GM23338 (cell line): Measurements from ENCODE around the gene VPS35. TPM values are rescaled to one million over a fixed set of nuclear protein-coding genes. Genes with fewer than 3 reads are reported as not detected.

Experiments used
- ATAC-seq: fragments of 200-7000 bp; cut with Tn5 transposase; 3 replicates; pipeline ENCODE4 v1.9.1; 2020
- DNase-seq: peaks from one replicate; pipeline ENCODE4 v3.0.0-alpha.2; 2015; ENCODE audit warnings: low spot score
- H2AFZ ChIP-seq: fragments of 200-600 bp; sonication (generic); 2 replicates; pipeline ENCODE4 v1.8.0; 2016; ENCODE audit warnings: antibody characterized with exemption, mild to moderate bottlenecking, moderate library complexity
- H3F3A ChIP-seq: fragments of 200-600 bp; sonication (generic); replicated peaks from 2 replicates; pipeline ENCODE4 v1.8.0; 2017; ENCODE audit warnings: antibody characterized with exemption, mixed run types, low read depth
- H3K27ac ChIP-seq: fragments of 200-600 bp; sonication (generic); 2 replicates; pipeline ENCODE4 v1.6.1; 2016; ENCODE audit warnings: low read depth
- H3K27me3 ChIP-seq: fragments of 200-600 bp; sonication (generic); 2 replicates; pipeline ENCODE4 v1.8.0; 2016; ENCODE audit warnings: mild to moderate bottlenecking, mixed run types, moderate library complexity; ENCODE audit not compliant: insufficient read depth
- H3K36me3 ChIP-seq: fragments of 200-600 bp; sonication (generic); 2 replicates; pipeline ENCODE4 v1.8.0; 2016; ENCODE audit warnings: mild to moderate bottlenecking; ENCODE audit not compliant: insufficient read depth
- H3K4me1 ChIP-seq: fragments of 200-600 bp; sonication (generic); 2 replicates; pipeline ENCODE4 v1.8.0; 2016; ENCODE audit warnings: mild to moderate bottlenecking, moderate library complexity; ENCODE audit not compliant: insufficient read depth
- H3K4me2 ChIP-seq: fragments of 200-600 bp; sonication (generic); 2 replicates; pipeline ENCODE4 v1.7.1; 2017; ENCODE audit warnings: mixed run types
- H3K4me3 ChIP-seq: fragments of 200-600 bp; sonication (generic); 2 replicates; pipeline ENCODE4 v1.6.1; 2016; ENCODE audit warnings: mixed run types
- H3K79me2 ChIP-seq: fragments of 200-600 bp; sonication (generic); replicated peaks from 2 replicates; pipeline ENCODE4 v1.8.0; 2017; ENCODE audit warnings: mild to moderate bottlenecking; ENCODE audit not compliant: insufficient read depth
- H3K9me2 ChIP-seq: fragments of 200-600 bp; sonication (generic); 2 replicates; pipeline ENCODE4 v1.8.0; 2017; ENCODE audit not compliant: insufficient read depth
- H4K20me1 ChIP-seq: fragments of 200-600 bp; sonication (generic); replicated peaks from 2 replicates; pipeline ENCODE4 v1.8.0; 2017; ENCODE audit warnings: mild to moderate bottlenecking; ENCODE audit not compliant: insufficient read depth
- H3K27ac Mint-ChIP-seq: 2 replicates; pipeline ENCODE4 v1.8.0; 2020; ENCODE audit warnings: inconsistent platforms, mild to moderate bottlenecking, moderate library complexity, mixed read lengths
- H3K27me3 Mint-ChIP-seq: 3 replicates; pipeline ENCODE4 v1.8.0; 2022; ENCODE audit warnings: low read depth, mild to moderate bottlenecking, moderate library complexity, mixed read lengths, inconsistent platforms; ENCODE audit not compliant: insufficient read depth, poor library complexity
- H3K36me3 Mint-ChIP-seq: 3 replicates; pipeline ENCODE4 v1.8.0; 2021; ENCODE audit warnings: low read depth, mild to moderate bottlenecking, inconsistent platforms, moderate library complexity, mixed read lengths
- H3K4me1 Mint-ChIP-seq: 3 replicates; pipeline ENCODE4 v1.8.0; 2020; ENCODE audit warnings: mild to moderate bottlenecking, inconsistent platforms, mixed read lengths
- H3K4me3 Mint-ChIP-seq: 3 replicates; pipeline ENCODE4 v1.8.0; 2021; ENCODE audit warnings: moderate library complexity, mild to moderate bottlenecking, inconsistent platforms, mixed read lengths
- H3K9me3 Mint-ChIP-seq: 3 replicates; pipeline ENCODE4 v1.8.0; 2020; ENCODE audit warnings: moderate library complexity, mild to moderate bottlenecking, inconsistent platforms, mixed read lengths
- CREB1 ChIP-seq: fragments of 250-450 bp; sonication (Bioruptor Pico); IDR thresholded peaks from 2 replicates; pipeline ENCODE4 v1.5.0; 2020; ENCODE audit warnings: low read depth, mild to moderate bottlenecking, moderate library complexity
- EZH2phosphoT487 ChIP-seq: fragments of 200-600 bp; sonication (generic); IDR thresholded peaks from one replicate; pipeline ENCODE4 v1.8.1; 2018; ENCODE audit warnings: antibody characterized with exemption; ENCODE audit not compliant: unreplicated experiment
- NANOG ChIP-seq: IDR thresholded peaks from 2 replicates; pipeline ENCODE4 v1.6.1; 2016; ENCODE audit warnings: antibody characterized with exemption, borderline replicate concordance
- ZNF114 ChIP-seq: fragments of 250-450 bp; sonication (Bioruptor Pico); IDR thresholded peaks from 2 replicates; pipeline ENCODE4 v1.5.0; 2020; ENCODE audit warnings: mild to moderate bottlenecking, moderate library complexity
- polyA plus RNA-seq: library from polyadenylated mRNA; unstranded; fragments of >200 nt; fragmentation: Nextera tagmentation; extraction: Ambion mirVana; gene quantifications from 2 replicates; pipeline ENCODE4 v1.2.1, GENCODE V29; 2016
- total RNA-seq: library from RNA; depleted of rRNA; stranded (reverse); fragments of >200 nt; shearing (Covaris generic); gene quantifications from 2 replicates; pipeline ENCODE4 v1.2.3, GENCODE V29; 2014
- TF ChIP-seq, protein P1 (sequence below): IDR thresholded peaks from one replicate; pipeline ENCODE4 v1.6.1; 2018; ENCODE audit warnings: antibody characterized with exemption; ENCODE audit not compliant: unreplicated experiment
- TF ChIP-seq, protein P2 (sequence below), 2 experiments: fragments of 200-600 bp in 1 of 2; sonication (generic) in 1 of 2; conservative IDR thresholded peaks; 2 replicates each; pipeline versions ENCODE4 v1.5.1 to v1.6.1; 2016 to 2017; ENCODE audit warnings: antibody characterized with exemption in 2 of 2, low read depth in 2 of 2, mild to moderate bottlenecking in 2 of 2, moderate library complexity in 1 of 2
- TF ChIP-seq, protein P3 (sequence below): IDR thresholded peaks from 2 replicates; pipeline ENCODE4 v1.6.1; 2016; ENCODE audit warnings: antibody characterized with exemption
- TF ChIP-seq, protein P4 (sequence below): fragments of 250-450 bp; sonication (Bioruptor Pico); IDR thresholded peaks from 2 replicates; pipeline ENCODE4 v1.5.0; 2020; ENCODE audit warnings: mild to moderate bottlenecking, moderate library complexity

The VPS35 gene
- total and polyA plus RNA-seq, 2 experiments from 2014 or later: 31.1 to 40.0 TPM

DNA sequence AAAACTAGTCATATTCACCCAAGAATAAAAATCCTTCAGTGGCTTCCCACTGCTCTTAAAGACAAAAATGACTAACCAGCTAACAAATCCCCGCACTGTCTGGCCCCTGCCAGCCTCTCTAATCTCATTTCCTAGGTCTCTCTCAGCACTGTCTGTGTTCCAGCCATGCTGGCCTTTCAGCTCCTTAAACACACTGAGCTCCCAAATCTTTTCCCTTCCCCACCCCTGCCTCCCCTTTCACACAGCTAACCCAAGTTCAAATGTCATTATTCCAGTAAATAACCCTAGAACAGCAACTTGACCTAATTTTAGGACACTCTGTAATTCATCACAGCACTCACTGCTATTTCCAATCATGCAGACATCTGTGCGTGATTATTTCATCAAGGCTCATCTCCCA lies 75.6 kb downstream of the VPS35 start (continued):
- TF ChIP-seq, protein P1, sequence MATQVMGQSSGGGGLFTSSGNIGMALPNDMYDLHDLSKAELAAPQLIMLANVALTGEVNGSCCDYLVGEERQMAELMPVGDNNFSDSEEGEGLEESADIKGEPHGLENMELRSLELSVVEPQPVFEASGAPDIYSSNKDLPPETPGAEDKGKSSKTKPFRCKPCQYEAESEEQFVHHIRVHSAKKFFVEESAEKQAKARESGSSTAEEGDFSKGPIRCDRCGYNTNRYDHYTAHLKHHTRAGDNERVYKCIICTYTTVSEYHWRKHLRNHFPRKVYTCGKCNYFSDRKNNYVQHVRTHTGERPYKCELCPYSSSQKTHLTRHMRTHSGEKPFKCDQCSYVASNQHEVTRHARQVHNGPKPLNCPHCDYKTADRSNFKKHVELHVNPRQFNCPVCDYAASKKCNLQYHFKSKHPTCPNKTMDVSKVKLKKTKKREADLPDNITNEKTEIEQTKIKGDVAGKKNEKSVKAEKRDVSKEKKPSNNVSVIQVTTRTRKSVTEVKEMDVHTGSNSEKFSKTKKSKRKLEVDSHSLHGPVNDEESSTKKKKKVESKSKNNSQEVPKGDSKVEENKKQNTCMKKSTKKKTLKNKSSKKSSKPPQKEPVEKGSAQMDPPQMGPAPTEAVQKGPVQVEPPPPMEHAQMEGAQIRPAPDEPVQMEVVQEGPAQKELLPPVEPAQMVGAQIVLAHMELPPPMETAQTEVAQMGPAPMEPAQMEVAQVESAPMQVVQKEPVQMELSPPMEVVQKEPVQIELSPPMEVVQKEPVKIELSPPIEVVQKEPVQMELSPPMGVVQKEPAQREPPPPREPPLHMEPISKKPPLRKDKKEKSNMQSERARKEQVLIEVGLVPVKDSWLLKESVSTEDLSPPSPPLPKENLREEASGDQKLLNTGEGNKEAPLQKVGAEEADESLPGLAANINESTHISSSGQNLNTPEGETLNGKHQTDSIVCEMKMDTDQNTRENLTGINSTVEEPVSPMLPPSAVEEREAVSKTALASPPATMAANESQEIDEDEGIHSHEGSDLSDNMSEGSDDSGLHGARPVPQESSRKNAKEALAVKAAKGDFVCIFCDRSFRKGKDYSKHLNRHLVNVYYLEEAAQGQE: no peak
- TF ChIP-seq ZNF114 (CRISPR knock-in tag): no peak
- TF ChIP-seq, protein P2, sequence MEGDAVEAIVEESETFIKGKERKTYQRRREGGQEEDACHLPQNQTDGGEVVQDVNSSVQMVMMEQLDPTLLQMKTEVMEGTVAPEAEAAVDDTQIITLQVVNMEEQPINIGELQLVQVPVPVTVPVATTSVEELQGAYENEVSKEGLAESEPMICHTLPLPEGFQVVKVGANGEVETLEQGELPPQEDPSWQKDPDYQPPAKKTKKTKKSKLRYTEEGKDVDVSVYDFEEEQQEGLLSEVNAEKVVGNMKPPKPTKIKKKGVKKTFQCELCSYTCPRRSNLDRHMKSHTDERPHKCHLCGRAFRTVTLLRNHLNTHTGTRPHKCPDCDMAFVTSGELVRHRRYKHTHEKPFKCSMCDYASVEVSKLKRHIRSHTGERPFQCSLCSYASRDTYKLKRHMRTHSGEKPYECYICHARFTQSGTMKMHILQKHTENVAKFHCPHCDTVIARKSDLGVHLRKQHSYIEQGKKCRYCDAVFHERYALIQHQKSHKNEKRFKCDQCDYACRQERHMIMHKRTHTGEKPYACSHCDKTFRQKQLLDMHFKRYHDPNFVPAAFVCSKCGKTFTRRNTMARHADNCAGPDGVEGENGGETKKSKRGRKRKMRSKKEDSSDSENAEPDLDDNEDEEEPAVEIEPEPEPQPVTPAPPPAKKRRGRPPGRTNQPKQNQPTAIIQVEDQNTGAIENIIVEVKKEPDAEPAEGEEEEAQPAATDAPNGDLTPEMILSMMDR (conservative IDR thresholded peaks at IDR 0.05; ENCODE audit: low read depth in 2 of 2): no peak
- no peak for TF ChIP-seq EZH2phosphoT487
- no peak for TF ChIP-seq CREB1 (CRISPR knock-in tag)
- TF ChIP-seq, protein P3, sequence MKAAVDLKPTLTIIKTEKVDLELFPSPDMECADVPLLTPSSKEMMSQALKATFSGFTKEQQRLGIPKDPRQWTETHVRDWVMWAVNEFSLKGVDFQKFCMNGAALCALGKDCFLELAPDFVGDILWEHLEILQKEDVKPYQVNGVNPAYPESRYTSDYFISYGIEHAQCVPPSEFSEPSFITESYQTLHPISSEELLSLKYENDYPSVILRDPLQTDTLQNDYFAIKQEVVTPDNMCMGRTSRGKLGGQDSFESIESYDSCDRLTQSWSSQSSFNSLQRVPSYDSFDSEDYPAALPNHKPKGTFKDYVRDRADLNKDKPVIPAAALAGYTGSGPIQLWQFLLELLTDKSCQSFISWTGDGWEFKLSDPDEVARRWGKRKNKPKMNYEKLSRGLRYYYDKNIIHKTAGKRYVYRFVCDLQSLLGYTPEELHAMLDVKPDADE: no peak

DNA sequence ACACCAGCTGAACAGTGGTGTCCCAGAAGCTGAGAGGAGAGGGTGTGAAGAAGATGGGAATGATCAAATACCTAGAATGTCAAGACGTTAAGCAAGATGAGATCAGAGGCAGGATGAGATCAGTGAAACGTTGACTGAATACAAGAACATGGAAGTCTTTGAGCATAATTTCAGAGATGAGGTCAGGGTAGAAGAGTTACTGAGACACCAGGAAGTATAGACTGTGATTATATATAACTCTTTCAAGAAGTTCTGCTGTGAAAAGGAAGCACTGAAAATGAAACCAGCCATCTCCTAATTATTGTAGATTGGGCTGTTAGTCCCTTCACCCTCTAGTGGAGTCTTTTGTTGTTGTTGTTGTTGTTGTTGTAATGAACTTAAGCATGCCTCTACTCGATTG lies 76.9 kb downstream of the VPS35 start:
- H3K36me3 Mint-ChIP-seq: peaks cover 58% of the 10 kb centered on the region
- TF ChIP-seq, protein P1: no peak
- TF ChIP-seq CREB1 (CRISPR knock-in tag) (no peak), NANOG (no peak)
- TF ChIP-seq, protein P4, sequence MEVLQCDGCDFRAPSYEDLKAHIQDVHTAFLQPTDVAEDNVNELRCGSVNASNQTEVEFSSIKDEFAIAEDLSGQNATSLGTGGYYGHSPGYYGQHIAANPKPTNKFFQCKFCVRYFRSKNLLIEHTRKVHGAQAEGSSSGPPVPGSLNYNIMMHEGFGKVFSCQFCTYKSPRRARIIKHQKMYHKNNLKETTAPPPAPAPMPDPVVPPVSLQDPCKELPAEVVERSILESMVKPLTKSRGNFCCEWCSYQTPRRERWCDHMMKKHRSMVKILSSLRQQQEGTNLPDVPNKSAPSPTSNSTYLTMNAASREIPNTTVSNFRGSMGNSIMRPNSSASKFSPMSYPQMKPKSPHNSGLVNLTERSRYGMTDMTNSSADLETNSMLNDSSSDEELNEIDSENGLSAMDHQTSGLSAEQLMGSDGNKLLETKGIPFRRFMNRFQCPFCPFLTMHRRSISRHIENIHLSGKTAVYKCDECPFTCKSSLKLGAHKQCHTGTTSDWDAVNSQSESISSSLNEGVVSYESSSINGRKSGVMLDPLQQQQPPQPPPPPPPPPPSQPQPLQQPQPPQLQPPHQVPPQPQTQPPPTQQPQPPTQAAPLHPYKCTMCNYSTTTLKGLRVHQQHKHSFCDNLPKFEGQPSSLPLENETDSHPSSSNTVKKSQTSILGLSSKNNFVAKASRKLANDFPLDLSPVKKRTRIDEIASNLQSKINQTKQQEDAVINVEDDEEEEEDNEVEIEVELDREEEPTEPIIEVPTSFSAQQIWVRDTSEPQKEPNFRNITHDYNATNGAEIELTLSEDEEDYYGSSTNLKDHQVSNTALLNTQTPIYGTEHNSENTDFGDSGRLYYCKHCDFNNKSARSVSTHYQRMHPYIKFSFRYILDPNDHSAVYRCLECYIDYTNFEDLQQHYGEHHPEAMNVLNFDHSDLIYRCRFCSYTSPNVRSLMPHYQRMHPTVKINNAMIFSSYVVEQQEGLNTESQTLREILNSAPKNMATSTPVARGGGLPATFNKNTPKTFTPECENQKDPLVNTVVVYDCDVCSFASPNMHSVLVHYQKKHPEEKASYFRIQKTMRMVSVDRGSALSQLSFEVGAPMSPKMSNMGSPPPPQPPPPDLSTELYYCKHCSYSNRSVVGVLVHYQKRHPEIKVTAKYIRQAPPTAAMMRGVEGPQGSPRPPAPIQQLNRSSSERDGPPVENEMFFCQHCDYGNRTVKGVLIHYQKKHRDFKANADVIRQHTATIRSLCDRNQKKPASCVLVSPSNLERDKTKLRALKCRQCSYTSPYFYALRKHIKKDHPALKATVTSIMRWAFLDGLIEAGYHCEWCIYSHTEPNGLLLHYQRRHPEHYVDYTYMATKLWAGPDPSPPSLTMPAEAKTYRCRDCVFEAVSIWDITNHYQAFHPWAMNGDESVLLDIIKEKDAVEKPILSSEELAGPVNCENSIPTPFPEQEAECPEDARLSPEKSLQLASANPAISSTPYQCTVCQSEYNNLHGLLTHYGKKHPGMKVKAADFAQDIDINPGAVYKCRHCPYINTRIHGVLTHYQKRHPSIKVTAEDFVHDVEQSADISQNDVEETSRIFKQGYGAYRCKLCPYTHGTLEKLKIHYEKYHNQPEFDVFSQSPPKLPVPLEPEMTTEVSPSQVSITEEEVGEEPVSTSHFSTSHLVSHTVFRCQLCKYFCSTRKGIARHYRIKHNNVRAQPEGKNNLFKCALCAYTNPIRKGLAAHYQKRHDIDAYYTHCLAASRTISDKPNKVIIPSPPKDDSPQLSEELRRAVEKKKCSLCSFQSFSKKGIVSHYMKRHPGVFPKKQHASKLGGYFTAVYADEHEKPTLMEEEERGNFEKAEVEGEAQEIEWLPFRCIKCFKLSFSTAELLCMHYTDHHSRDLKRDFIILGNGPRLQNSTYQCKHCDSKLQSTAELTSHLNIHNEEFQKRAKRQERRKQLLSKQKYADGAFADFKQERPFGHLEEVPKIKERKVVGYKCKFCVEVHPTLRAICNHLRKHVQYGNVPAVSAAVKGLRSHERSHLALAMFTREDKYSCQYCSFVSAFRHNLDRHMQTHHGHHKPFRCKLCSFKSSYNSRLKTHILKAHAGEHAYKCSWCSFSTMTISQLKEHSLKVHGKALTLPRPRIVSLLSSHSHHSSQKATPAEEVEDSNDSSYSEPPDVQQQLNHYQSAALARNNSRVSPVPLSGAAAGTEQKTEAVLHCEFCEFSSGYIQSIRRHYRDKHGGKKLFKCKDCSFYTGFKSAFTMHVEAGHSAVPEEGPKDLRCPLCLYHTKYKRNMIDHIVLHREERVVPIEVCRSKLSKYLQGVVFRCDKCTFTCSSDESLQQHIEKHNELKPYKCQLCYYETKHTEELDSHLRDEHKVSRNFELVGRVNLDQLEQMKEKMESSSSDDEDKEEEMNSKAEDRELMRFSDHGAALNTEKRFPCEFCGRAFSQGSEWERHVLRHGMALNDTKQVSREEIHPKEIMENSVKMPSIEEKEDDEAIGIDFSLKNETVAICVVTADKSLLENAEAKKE (CRISPR knock-in tag): no peak

More for the DNA sequence above, 76.9 kb downstream of the VPS35 start:
- H3K4me3 ChIP-seq: no peak overlapping the region
- no peaks in the 10 kb centered on the region for H3K9me2 ChIP-seq
- no peaks in the 10 kb centered on the region for H3K9me3 Mint-ChIP-seq
- H3K27me3 ChIP-seq: no peaks in the 10 kb centered on the region
- H3K27me3 Mint-ChIP-seq: peaks cover 4% of the 10 kb centered on the region
- H4K20me1 ChIP-seq: no peaks in the 10 kb centered on the region; the same call in 1 of the 2 replicates
- DNase-seq: no peak
- H3K79me2 ChIP-seq: peaks cover 31% of the 10 kb centered on the region
- H3K36me3 ChIP-seq: peaks cover 42% of the 10 kb centered on the region
- no peaks in the 10 kb centered on the region for H3K4me1 Mint-ChIP-seq
- H3K4me3 Mint-ChIP-seq: no peak overlapping the region
- no peak overlapping the region for H3K4me2 ChIP-seq
- no peaks in the 10 kb centered on the region for H3K4me1 ChIP-seq
- H3F3A ChIP-seq: no peaks in the 10 kb centered on the region
- no peak overlapping the region for H3K27ac Mint-ChIP-seq
- no peak for ATAC-seq
- no peak overlapping the region for H3K27ac ChIP-seq
- H2AFZ ChIP-seq: no peak overlapping the region
